ENCODE results near the gene MLH3.

DNA sequence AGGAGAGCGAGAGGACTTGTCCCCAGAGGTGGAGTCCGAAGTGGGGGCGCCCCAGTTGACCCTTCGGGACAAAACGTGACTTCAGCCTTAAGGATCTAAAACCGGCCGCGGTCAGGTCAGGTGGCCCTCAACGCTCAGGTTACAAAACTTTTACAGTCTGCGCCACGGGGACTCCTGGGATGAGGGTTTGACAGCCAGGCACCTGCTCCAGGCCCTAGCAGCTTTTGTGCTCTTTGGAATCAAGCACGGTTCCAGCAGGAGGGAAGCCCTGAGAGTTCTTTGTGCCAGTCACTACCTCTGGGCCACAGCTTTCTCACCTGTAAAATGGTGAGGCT, 18.5 kb upstream of the MLH3 start:
- TF ChIP-seq, protein P1, sequence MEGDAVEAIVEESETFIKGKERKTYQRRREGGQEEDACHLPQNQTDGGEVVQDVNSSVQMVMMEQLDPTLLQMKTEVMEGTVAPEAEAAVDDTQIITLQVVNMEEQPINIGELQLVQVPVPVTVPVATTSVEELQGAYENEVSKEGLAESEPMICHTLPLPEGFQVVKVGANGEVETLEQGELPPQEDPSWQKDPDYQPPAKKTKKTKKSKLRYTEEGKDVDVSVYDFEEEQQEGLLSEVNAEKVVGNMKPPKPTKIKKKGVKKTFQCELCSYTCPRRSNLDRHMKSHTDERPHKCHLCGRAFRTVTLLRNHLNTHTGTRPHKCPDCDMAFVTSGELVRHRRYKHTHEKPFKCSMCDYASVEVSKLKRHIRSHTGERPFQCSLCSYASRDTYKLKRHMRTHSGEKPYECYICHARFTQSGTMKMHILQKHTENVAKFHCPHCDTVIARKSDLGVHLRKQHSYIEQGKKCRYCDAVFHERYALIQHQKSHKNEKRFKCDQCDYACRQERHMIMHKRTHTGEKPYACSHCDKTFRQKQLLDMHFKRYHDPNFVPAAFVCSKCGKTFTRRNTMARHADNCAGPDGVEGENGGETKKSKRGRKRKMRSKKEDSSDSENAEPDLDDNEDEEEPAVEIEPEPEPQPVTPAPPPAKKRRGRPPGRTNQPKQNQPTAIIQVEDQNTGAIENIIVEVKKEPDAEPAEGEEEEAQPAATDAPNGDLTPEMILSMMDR (IDR thresholded peaks at IDR 0.05 in 2 of 3, conservative IDR thresholded peaks at IDR 0.05 in 1 of 3; ENCODE audit: control insufficient read depth in 2 of 3, extremely low read depth in 1 of 3, insufficient read depth in 1 of 3, low read depth in 3 of 3, low read length in 3 of 3): no peak
- TF ChIP-seq POLR2AphosphoS2 (IDR thresholded peaks at IDR 0.05; ENCODE audit: low read depth, low read length) (no peak), FOXM1 (IDR thresholded peaks at IDR 0.05; ENCODE audit: low read depth, low read length) (no peak), JUND (IDR thresholded peaks at IDR 0.05; ENCODE audit: low read depth, low read length) (no peak), EZH2 (IDR thresholded peaks at IDR 0.05; ENCODE audit: borderline replicate concordance, control insufficient read depth, low read depth, low read length) (no peak), FOXK2 (IDR thresholded peaks at IDR 0.05) (no peak)
- TF ChIP-seq, protein P2, sequence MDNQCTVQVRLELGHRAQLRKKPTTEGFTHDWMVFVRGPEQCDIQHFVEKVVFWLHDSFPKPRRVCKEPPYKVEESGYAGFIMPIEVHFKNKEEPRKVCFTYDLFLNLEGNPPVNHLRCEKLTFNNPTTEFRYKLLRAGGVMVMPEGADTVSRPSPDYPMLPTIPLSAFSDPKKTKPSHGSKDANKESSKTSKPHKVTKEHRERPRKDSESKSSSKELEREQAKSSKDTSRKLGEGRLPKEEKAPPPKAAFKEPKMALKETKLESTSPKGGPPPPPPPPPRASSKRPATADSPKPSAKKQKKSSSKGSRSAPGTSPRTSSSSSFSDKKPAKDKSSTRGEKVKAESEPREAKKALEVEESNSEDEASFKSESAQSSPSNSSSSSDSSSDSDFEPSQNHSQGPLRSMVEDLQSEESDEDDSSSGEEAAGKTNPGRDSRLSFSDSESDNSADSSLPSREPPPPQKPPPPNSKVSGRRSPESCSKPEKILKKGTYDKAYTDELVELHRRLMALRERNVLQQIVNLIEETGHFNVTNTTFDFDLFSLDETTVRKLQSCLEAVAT (IDR thresholded peaks at IDR 0.05): no peak
